Fibroblast of lung (primary cell): ENCODE results near the gene PNPLA7. TPM values are rescaled to one million over a fixed set of nuclear protein-coding genes. Genes with fewer than 3 reads are reported as not detected.

Experiments used
- DNase-seq, 2 donors: peaks; one replicate each; pipeline versions ENCODE4 v3.0.0 to v3.0.0-alpha.2; 2010; ENCODE audit warnings: low read depth in 2 of 2
- H2AFZ ChIP-seq: 2 replicates; pipeline ENCODE4 v1.5.1; 2012; ENCODE audit warnings: low read length, control low read depth, inconsistent platforms
- H3K27ac ChIP-seq: 2 replicates; pipeline ENCODE4 v1.5.1; 2011; ENCODE audit warnings: low read length, control low read depth; ENCODE audit not compliant: insufficient read depth
- H3K27me3 ChIP-seq: 2 replicates; pipeline ENCODE4 v1.5.1; 2011; ENCODE audit warnings: mild to moderate bottlenecking, low read length; ENCODE audit not compliant: control insufficient read depth, insufficient read depth
- H3K36me3 ChIP-seq: 2 replicates; pipeline ENCODE4 v1.5.1; 2011; ENCODE audit warnings: low read length; ENCODE audit not compliant: control insufficient read depth, insufficient read depth
- H3K4me1 ChIP-seq: 2 replicates; pipeline ENCODE4 v1.5.1; 2011; ENCODE audit warnings: low read length; ENCODE audit not compliant: control insufficient read depth, insufficient read depth; ENCODE audit errors: extremely low read depth
- H3K4me2 ChIP-seq: 2 replicates; pipeline ENCODE4 v1.5.1; 2011; ENCODE audit warnings: low read length, control low read depth; ENCODE audit not compliant: insufficient read depth; ENCODE audit errors: extremely low read depth
- H3K4me3 ChIP-seq, 4 experiments: fragments of 200-600 bp in 1 of 4; sonication (generic) in 1 of 4; replicated peaks in 1 of 4; 2 replicates each; pipeline ENCODE4 v1.5.1; 2011 to 2016; ENCODE audit warnings: low read length in 4 of 4, low read depth in 3 of 4, mild to moderate bottlenecking in 3 of 4, control low read depth in 2 of 4, inconsistent platforms in 1 of 4, mixed read lengths in 1 of 4; ENCODE audit not compliant: insufficient read depth in 1 of 4; ENCODE audit errors: control extremely low read depth in 1 of 4
- H3K79me2 ChIP-seq: 2 replicates; pipeline ENCODE4 v1.5.1; 2012; ENCODE audit warnings: mild to moderate bottlenecking, low read length, inconsistent platforms; ENCODE audit not compliant: control insufficient read depth, insufficient read depth
- H3K9ac ChIP-seq: 2 replicates; pipeline ENCODE4 v1.5.1; 2011; ENCODE audit warnings: mild to moderate bottlenecking, low read length, control low read depth; ENCODE audit not compliant: insufficient read depth
- H3K9me3 ChIP-seq: 2 replicates; pipeline ENCODE4 v1.5.1; 2012; ENCODE audit warnings: low read depth, low read length; ENCODE audit not compliant: control insufficient read depth, insufficient read depth
- H4K20me1 ChIP-seq: 2 replicates; pipeline ENCODE4 v1.5.1; 2011; ENCODE audit warnings: low read length; ENCODE audit not compliant: control insufficient read depth, insufficient read depth; ENCODE audit errors: extremely low read depth
- CTCF ChIP-seq, 2 donors: IDR thresholded peaks in 1 of 2; conservative IDR thresholded peaks in 1 of 2; 1 replicate in 1 of 2; 2 replicates in 1 of 2; pipeline ENCODE4 v1.5.1; 2011 to 2012; ENCODE audit warnings: low read length in 2 of 2, control low read depth in 1 of 2, inconsistent platforms in 1 of 2, low read depth in 1 of 2, mild to moderate bottlenecking in 1 of 2
- EZH2 ChIP-seq: IDR thresholded peaks from 2 replicates; pipeline ENCODE4 v1.5.1; 2012; ENCODE audit warnings: low read length, control low read depth, mild to moderate bottlenecking; ENCODE audit errors: missing control alignments
- polyA plus RNA-seq, 2 donors: library from polyadenylated mRNA; depleted of rRNA in 1 of 2; stranded (reverse) in 1 of 2; unstranded in 1 of 2; fragments of >200 nt; gene quantifications; 2 replicates each; pipeline ENCODE4 v1.2.1, GENCODE V29; 2011 to 2012; ENCODE audit warnings: missing spikeins in 1 of 2
- total RNA-seq: library from RNA; depleted of rRNA; stranded (reverse); fragments of >200 nt; gene quantifications from 2 replicates; pipeline ENCODE4 v1.2.1, GENCODE V29; 2014

The PNPLA7 gene
- total and polyA plus RNA-seq, 2 donors (not counting 1 experiment from before 2014, with no cell fraction given): 0.23 to 3.0 TPM

GRCh38 chr9:137449931-137450538, 100.2 kb downstream of the PNPLA7 start:
- no peak overlapping the region for H3K4me3 ChIP-seq
- H3K79me2 ChIP-seq: no peaks in the 10 kb centered on the region
- H2AFZ ChIP-seq: no peak overlapping the region
- H3K27ac ChIP-seq: no peak overlapping the region
- TF ChIP-seq EZH2 (no peak), CTCF (conservative IDR thresholded peaks at IDR 0.05 in 1 of 2, IDR thresholded peaks at IDR 0.05 in 1 of 2; ENCODE audit: low read depth in 1 of 2, low read length in 2 of 2) (no peak)
- H3K36me3 ChIP-seq: peaks cover 11% of the 10 kb centered on the region
- H4K20me1 ChIP-seq: no peaks in the 10 kb centered on the region
- no peak overlapping the region for H3K9ac ChIP-seq
- no peak overlapping the region for H3K4me2 ChIP-seq
- H3K4me1 ChIP-seq: peaks cover 2% of the 10 kb centered on the region
- no peaks in the 10 kb centered on the region for H3K9me3 ChIP-seq
- no peak for DNase-seq
- no peaks in the 10 kb centered on the region for H3K27me3 ChIP-seq

GRCh38 chr9:137449081-137449844, 100.9 kb downstream of the PNPLA7 start:
- H3K9ac ChIP-seq: no peak overlapping the region
- H3K4me3 ChIP-seq: no peak overlapping the region
- no peak overlapping the region for H3K27ac ChIP-seq
- no peak for DNase-seq
- H4K20me1 ChIP-seq: no peaks in the 10 kb centered on the region
- peaks cover 2% of the 10 kb centered on the region for H3K4me1 ChIP-seq
- no peaks in the 10 kb centered on the region for H3K79me2 ChIP-seq
- no peak overlapping the region for H2AFZ ChIP-seq
- TF ChIP-seq EZH2 (no peak), CTCF (conservative IDR thresholded peaks at IDR 0.05 in 1 of 2, IDR thresholded peaks at IDR 0.05 in 1 of 2; ENCODE audit: low read depth in 1 of 2, low read length in 2 of 2) (no peak)
- peaks cover 8% of the 10 kb centered on the region for H3K36me3 ChIP-seq
- no peaks in the 10 kb centered on the region for H3K9me3 ChIP-seq
- no peak overlapping the region for H3K4me2 ChIP-seq
- no peaks in the 10 kb centered on the region for H3K27me3 ChIP-seq

- no peaks in the 10 kb centered on the region for H3K79me2 ChIP-seq
- H3K27ac ChIP-seq: no peak overlapping the region
- peaks cover 8% of the 10 kb centered on the region for H3K36me3 ChIP-seq
- no peaks in the 10 kb centered on the region for H3K27me3 ChIP-seq
- H3K4me2 ChIP-seq: no peak overlapping the region
- DNase-seq: no peak
- H3K9me3 ChIP-seq: no peaks in the 10 kb centered on the region
- no peak overlapping the region for H3K4me3 ChIP-seq
- no peak overlapping the region for H3K9ac ChIP-seq
- peaks cover 2% of the 10 kb centered on the region for H3K4me1 ChIP-seq
- TF ChIP-seq CTCF (conservative IDR thresholded peaks at IDR 0.05 in 1 of 2, IDR thresholded peaks at IDR 0.05 in 1 of 2; ENCODE audit: low read depth in 1 of 2, low read length in 2 of 2): no peak
- no peaks in the 10 kb centered on the region for H4K20me1 ChIP-seq
- H2AFZ ChIP-seq: no peak overlapping the region
Observed at GRCh38 chr9:137448602-137448962, 101.6 kb downstream of the PNPLA7 start.
